GM19324 (cell line): ENCODE measurements around the gene GABBR2.

Experiments
- ATAC-seq: cut with Tn5 transposase; IDR thresholded peaks from one replicate; pipeline ENCODE4 v1.9.1; 2021; ENCODE audit warnings: mild to moderate bottlenecking, moderate library complexity; ENCODE audit not compliant: unreplicated experiment, low FRiP score

GABBR2 gene

DNA sequence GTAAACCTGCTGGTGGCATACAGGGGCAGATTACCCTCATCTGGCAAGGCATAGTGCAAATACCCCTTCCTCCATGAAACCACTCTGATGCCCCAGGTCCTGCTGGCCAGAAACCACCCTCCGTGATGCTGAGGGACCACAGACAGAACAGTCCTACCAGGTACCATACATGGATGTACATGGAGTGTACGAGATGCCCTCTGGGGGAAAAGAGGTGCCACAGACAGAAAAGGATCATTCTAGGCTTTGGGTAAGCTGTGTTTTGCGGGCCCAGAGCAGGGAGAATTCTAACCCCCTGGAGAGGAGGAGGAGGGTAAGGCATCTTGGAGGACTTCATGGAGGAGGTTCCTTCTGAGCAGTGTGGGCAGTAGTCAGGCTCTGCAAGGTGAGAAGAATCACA, 68.3 kb downstream of the GABBR2 start:
- no peak for ATAC-seq

DNA sequence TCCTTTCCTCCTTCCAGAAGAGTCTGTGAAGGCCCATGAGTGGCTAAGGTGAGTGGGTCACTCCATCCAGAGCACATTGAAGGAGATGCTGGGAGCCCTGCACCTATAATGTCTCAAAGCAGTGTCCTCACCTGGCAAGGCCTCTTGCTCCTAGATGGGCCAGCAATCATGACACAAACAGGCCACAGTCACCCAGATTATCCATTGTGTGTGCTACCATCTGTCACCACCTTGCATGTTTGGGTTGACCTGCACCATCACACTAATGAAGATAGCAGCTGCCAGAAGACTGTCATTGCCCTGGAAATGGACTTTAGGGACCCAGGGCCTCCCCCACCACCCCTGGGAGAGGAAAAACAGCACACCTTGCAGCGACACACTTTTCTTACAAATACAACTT, 69.6 kb downstream of the GABBR2 start:
- ATAC-seq = no peak

- no peak for ATAC-seq
These were observed 71.4 kb downstream of the GABBR2 start for GRCh38 chr9:98637381-98637780.

- no peak for ATAC-seq
These were observed 73.4 kb downstream of the GABBR2 start for GRCh38 chr9:98635374-98635773.

DNA sequence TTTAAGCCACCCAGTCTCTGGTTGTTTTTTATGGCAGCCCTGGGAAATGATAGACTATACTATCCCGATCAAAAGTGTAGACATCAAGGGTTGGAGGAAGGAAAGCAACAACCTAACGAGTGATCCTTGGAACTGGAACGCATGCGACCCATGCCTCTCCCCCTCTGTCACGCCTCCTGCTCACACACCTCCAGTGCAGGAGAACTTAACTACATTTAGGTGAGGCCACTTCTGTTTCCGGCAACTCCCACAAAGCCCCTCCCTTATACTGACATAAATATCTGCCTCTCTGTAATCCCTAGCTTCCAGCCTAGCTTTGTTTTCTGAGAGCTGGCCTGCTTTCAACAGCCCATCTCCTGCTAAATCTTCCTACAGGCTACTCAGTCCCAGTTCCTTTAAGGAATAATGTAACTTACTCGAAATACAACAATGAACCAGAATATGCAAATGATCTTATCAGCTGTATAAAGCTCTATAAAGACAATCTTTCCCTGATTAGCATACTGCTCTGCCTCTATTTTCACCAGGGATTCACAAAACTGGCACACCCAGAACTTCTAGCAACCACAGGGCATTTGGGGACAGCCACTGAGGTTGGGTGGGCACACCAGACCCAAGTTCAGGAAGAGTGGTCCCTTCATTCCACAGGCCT, 73.9 kb downstream of the GABBR2 start:
- ATAC-seq = no peak

DNA sequence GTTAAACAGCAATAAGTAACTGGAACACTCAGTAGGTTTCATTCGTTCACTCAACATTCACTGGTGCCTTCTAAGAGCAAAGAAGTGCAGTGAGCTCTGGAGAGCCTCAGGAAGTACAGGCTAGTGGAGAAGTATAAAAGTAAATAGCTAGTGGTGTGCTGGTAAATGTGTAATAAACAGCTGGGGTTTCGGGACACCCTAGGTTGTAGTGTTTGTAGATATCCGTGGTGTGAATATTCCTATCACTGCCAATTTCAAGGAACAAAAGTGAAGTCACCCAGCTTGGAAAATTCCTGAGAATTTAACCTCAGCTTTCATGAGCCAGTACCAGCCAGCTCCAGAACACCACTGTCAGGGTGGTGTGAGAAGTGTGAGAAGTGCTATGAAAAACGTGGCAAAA, 75.9 kb downstream of the GABBR2 start:
- no peak for ATAC-seq

- ATAC-seq = no peak
These were observed 81.4 kb downstream of the GABBR2 start for GRCh38 chr9:98627296-98627695.

GRCh38 chr9:98625728-98626127, 83.0 kb downstream of the GABBR2 start:
- ATAC-seq = no peak

- no peak for ATAC-seq
These were observed 88.9 kb downstream of the GABBR2 start for GRCh38 chr9:98619788-98620187.

- no peak for ATAC-seq
These were observed 93.1 kb downstream of the GABBR2 start for GRCh38 chr9:98615633-98616032.

- ATAC-seq = no peak
These were observed 93.8 kb downstream of the GABBR2 start for GRCh38 chr9:98614941-98615340.

DNA sequence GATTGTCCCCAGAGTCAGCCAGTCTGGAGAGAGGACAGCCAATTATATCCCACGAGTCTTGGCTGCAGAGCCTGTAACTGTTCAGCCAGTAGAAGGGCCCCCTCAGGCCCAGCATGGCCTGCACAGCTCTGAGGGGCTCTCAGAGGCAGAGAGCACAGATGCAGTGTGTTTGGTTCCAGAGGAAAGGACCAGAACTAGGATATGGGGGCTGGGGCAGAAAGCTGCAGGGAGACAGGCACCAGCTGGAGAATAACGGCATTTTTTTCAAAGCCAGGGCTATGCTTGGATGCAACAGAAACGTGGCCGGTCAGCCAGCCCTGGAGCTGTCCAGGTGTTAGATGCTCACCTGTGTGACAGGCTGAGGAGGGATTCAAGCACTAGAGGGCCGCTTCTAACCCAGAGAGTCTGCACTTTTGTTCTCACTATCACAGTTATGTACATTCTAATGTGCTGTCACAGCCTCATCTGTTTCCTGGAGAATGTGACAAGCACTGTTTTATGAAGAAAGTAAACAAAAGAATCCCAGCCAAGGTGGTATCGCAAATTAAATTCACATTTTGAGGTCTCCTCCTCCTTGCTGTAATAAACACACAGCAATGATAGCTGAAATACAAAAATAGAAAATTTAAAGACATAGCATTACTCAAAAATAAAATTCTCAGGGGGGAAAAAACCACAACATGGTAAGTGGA, 96.5 kb downstream of the GABBR2 start:
- no peak for ATAC-seq

DNA sequence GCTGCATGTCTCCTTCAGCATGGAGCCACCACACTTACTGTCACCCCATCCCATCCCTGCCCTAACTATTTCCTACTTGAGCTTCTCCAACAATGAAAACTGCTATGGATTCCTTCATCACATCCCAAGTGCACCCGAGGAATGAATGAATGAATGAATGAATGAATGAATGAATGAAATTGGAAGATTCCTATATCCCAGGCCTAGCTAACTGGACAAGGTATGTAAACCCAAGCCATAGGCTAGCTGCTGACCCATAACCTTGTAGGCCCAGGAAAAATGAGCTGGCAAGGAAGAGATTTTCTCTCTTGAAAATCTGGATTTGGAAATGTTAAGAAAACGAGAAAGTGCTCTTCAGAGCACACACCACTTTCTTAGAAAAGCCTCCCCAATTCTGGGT, 97.4 kb downstream of the GABBR2 start:
- ATAC-seq = no peak

DNA sequence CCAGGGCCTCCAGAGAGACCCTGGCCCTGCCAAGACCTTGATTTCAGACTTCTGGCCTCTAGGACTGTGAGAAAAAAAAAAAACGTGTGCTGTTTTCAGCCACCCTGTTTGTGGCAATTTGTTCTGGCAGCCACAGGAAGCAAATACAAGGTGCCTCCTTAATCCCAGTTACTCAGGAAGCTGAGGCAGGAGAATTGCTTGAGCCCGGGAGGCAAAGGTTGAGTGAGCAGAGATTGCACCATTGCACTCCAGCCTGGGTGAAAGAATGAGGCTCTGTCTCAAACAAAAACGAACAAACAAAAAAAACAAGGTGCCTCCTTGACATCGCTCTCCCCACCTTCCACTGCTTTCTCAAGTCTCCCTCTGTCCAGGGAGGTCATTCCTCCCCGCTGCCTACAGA, 98.0 kb downstream of the GABBR2 start:
- ATAC-seq = no peak

DNA sequence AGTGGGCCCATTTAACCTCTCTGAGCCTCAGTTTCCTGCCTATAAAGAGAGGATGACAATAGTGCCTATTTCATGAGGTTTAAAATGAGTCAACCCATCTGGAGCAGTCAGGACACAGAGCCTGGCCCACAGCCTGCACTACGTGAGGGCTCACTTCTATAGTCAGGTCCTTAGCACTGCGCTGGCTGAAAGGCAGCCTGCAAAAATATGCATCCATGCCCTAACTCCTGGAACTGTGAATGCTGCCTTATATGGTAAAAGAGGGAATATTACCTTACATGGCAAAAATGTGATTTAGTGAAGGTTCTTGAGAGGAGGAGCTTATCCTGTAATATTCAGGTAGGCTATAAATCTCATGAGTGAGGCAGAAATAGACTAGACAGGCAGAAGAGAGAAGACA, 98.5 kb downstream of the GABBR2 start:
- no peak for ATAC-seq

- no peak for ATAC-seq
These were observed 99.1 kb downstream of the GABBR2 start for GRCh38 chr9:98609646-98610045.

DNA sequence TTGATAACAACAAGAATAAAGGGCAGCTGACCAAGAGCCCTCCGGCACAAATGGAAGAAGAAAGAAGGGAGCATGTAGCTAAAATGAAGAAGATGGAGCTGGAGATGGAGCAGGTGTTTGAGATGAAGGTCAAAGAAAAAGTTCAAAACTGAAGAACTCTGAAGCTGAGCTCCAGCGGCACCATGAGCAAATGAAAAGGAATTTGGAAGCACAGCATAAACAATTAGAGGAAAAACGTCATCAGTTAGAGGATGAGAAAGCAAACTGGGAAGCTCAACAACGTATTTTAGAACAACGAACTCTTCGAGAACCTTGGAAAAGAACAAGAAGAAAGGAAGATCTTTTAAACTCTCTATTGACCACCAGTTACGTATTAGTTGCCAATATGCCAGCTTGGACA, 100.9 kb downstream of the GABBR2 start:
- ATAC-seq = no peak

DNA sequence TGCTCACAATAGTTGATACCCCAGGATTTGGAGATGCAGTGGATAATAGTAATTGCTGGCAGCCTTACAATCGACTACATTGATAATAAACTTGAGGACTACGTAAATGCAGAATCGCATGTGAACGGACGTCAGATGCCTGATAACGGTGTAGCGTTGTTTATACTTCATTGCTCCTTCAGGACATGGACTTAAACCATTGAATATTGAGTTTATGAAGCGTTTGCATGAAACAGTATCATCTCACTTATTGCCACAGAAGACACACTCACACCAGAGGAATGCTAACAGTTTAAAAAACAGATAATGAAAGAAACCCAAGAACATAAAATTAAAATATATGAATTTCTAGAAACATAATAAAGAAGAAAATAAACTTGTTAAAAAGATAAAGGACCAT, 101.6 kb downstream of the GABBR2 start:
- no peak for ATAC-seq

GRCh38 chr9:98606730-98607129, 102.0 kb downstream of the GABBR2 start:
- ATAC-seq = no peak

DNA sequence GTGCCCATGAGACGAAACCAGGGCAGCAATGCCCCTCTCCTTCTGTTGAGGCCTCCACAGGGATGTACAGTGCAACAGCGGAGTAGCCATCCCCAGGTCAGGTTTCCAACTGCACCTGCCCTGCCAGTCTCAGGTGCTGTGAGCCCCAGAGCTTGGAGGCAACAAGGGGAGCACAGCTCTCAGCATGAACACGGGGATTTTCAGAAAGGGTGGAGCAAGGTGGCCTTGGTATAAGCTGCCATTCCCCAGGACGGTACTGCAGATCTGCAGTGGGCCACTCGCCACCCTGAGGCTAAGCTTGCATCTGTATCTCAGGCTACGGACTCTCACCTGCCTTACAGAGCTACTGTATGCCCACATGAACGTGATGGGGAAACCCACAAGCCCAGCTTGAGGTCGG, 103.6 kb downstream of the GABBR2 start:
- ATAC-seq = no peak

GRCh38 chr9:98603821-98604383, 104.8 kb downstream of the GABBR2 start:
- no peak for ATAC-seq

GRCh38 chr9:98602839-98603500, 105.8 kb downstream of the GABBR2 start:
- ATAC-seq = no peak
